WTC11 (cell line): ENCODE results near the gene PTPRN2. TPM values are rescaled to one million over a fixed set of nuclear protein-coding genes. Genes with fewer than 3 reads are reported as not detected.

Experiments
- ATAC-seq: fragments of 200-7000 bp; cut with Tn5 transposase; 2 replicates; pipeline ENCODE4 v1.10.0; 2021; ENCODE audit warnings: mild to moderate bottlenecking, moderate library complexity
- CTCF ChIA-PET: fragments of 300-600 bp; sonication (Branson Sonifier 250); formaldehyde crosslinking; loops from one replicate; lab custom pipeline; 2021; ENCODE audit warnings: antibody characterized with exemption; lab: Charles Lee
- POLR2A ChIA-PET: fragments of 350-600 bp; sonication (Branson Sonifier 250); formaldehyde crosslinking; loops from one replicate; lab custom pipeline; 2021; ENCODE audit warnings: antibody characterized with exemption; lab: Charles Lee
- DNase-seq: peaks from one replicate; pipeline ENCODE4 v3.0.0; 2021; ENCODE audit warnings: low spot score
- H3K27ac Mint-ChIP-seq: 2 replicates; pipeline ENCODE4 v1.8.0; 2021; ENCODE audit warnings: mixed read lengths
- H3K27me3 Mint-ChIP-seq: 2 replicates; pipeline ENCODE4 v1.8.0; 2021; ENCODE audit warnings: low read depth, mild to moderate bottlenecking, moderate library complexity, mixed read lengths
- H3K36me3 Mint-ChIP-seq: 2 replicates; pipeline ENCODE4 v1.8.0; 2021; ENCODE audit warnings: mixed read lengths
- H3K4me1 Mint-ChIP-seq: 2 replicates; pipeline ENCODE4 v1.8.0; 2022; ENCODE audit warnings: mixed read lengths
- H3K4me3 Mint-ChIP-seq: 2 replicates; pipeline ENCODE4 v1.8.0; 2021; ENCODE audit warnings: mild to moderate bottlenecking, moderate library complexity, mixed read lengths
- H3K9me3 Mint-ChIP-seq: 2 replicates; pipeline ENCODE4 v1.8.0; 2021; ENCODE audit warnings: mixed read lengths
- CTCF ChIP-seq: fragments of 200-600 bp; IDR thresholded peaks from 2 replicates; pipeline ENCODE4 v1.8.0; 2022; ENCODE audit warnings: antibody characterized with exemption
- FOXJ3 ChIP-seq: sonication (generic); formaldehyde crosslinking; IDR thresholded peaks from 2 replicates; pipeline ENCODE4 v1.9.0; 2021; ENCODE audit warnings: missing genetic modification reagents, mild to moderate bottlenecking, borderline replicate concordance
- JAZF1 ChIP-seq: fragments of 250-450 bp; sonication (Bioruptor Pico); IDR thresholded peaks from 2 replicates; pipeline ENCODE4 v1.9.0; 2021; ENCODE audit warnings: moderate library complexity, mild to moderate bottlenecking, inconsistent platforms
- MYBL2 ChIP-seq: sonication (generic); formaldehyde crosslinking; IDR thresholded peaks from 2 replicates; pipeline ENCODE4 v1.8.1; 2023; ENCODE audit warnings: mild to moderate bottlenecking, moderate library complexity, missing genetic modification reagents
- NR1H2 ChIP-seq: sonication (generic); formaldehyde crosslinking; IDR thresholded peaks from 2 replicates; pipeline ENCODE4 v1.9.0; 2021; ENCODE audit warnings: mild to moderate bottlenecking, moderate library complexity, missing genetic modification reagents
- NR2C2 ChIP-seq: sonication (generic); formaldehyde crosslinking; IDR thresholded peaks from 2 replicates; pipeline ENCODE4 v1.8.0; 2022; ENCODE audit warnings: mild to moderate bottlenecking, missing genetic modification reagents
- SMAD4 ChIP-seq: sonication (generic); formaldehyde crosslinking; IDR thresholded peaks from 2 replicates; pipeline ENCODE4 v1.8.0; 2022; ENCODE audit warnings: mild to moderate bottlenecking, missing genetic modification reagents
- SP1 ChIP-seq: sonication (generic); formaldehyde crosslinking; conservative IDR thresholded peaks from 2 replicates; pipeline ENCODE4 v1.8.1; 2022; ENCODE audit warnings: missing genetic modification reagents
- TCF7 ChIP-seq: sonication (generic); formaldehyde crosslinking; IDR thresholded peaks from 2 replicates; pipeline ENCODE4 v1.8.0; 2022; ENCODE audit warnings: mild to moderate bottlenecking, low read depth, missing genetic modification reagents, moderate library complexity
- ZBTB43 ChIP-seq: sonication (generic); formaldehyde crosslinking; IDR thresholded peaks from 2 replicates; pipeline ENCODE4 v1.8.1; 2023; ENCODE audit warnings: mild to moderate bottlenecking, missing genetic modification reagents
- ZNF121 ChIP-seq: sonication (generic); formaldehyde crosslinking; IDR thresholded peaks from 2 replicates; pipeline ENCODE4 v1.8.0; 2023; ENCODE audit warnings: missing genetic modification reagents
- ZNF396 ChIP-seq: fragments of 250-450 bp; sonication (Bioruptor Pico); IDR thresholded peaks from 2 replicates; pipeline ENCODE4 v1.8.0; 2021; ENCODE audit warnings: mild to moderate bottlenecking, moderate library complexity, borderline replicate concordance
- ZNF423 ChIP-seq: fragments of 250-450 bp; sonication (Bioruptor Pico); IDR thresholded peaks from 2 replicates; pipeline ENCODE4 v2.1.2; 2022; ENCODE audit warnings: mild to moderate bottlenecking, moderate library complexity
- total RNA-seq: library from RNA; stranded (reverse); gene quantifications from 3 replicates; pipeline ENCODE4 v1.2.3, GENCODE V29; 2021
- TF ChIP-seq, protein P1 (sequence below): fragments of 250-450 bp; sonication (Bioruptor Pico); IDR thresholded peaks from 2 replicates; pipeline ENCODE4 v1.9.0; 2021; ENCODE audit warnings: mild to moderate bottlenecking
- TF ChIP-seq, protein P2 (sequence below): fragments of 250-450 bp; sonication (Bioruptor Pico); IDR thresholded peaks from 2 replicates; pipeline ENCODE4 v1.8.0; 2021; ENCODE audit warnings: mild to moderate bottlenecking
- TF ChIP-seq, protein P3 (sequence below): sonication (generic); formaldehyde crosslinking; IDR thresholded peaks from 2 replicates; pipeline ENCODE4 v1.8.1; 2023; ENCODE audit warnings: mild to moderate bottlenecking, missing genetic modification reagents, borderline replicate concordance
- TF ChIP-seq, protein P4 (sequence below): sonication (generic); formaldehyde crosslinking; IDR thresholded peaks from 2 replicates; pipeline ENCODE4 v1.8.1; 2022; ENCODE audit warnings: low read depth, missing genetic modification reagents, borderline replicate concordance
- TF ChIP-seq, protein P5 (sequence below): sonication (generic); formaldehyde crosslinking; conservative IDR thresholded peaks from 2 replicates; pipeline ENCODE4 v1.8.1; 2022; ENCODE audit warnings: mild to moderate bottlenecking, missing genetic modification reagents

PTPRN2 gene
- total RNA-seq, 1 experiment from 2014 or later, result 4.7 TPM

DNA sequence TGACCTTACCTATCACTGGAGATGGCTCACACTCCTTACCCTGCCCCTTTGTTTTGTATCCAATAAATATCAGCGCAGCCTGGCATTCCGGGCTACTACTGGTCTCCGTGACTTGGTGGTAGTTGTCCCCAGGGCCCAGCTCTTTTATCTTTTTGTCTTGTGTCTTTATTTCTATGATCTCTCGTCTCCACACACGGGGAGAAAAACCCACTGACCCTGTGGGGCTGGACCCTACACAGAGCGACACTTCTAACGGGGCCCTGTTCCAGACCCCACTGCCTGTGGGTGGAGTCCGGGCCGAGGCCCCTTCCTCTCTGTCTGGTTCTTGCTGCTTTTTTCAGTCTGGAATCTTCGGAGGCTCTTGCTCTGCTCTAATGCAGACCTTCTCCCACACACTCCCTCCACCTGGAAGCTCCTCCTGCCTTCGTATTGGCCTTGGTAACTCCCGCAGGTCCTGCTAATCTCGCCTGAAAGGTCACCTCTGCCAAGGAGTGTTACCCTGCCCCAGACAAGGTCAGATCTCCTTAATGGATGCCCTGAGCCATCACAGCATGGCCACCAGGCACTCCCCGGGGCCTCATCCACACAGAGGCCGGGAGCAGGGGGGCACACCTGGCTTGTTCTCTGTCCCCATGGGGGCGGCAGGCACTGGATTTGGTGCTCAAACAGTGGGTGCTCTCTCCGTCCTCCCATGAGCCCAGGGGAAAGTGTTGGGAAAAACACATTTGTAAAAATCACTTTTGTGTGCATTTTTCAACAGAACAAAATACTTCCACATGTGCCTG, 531.7 kb downstream of the PTPRN2 start:
- CTCF ChIA-PET, result no interaction called here
- peaks cover 3% of the 10 kb centered on the region; the same call in 1 of the 2 replicates for H3K27me3 Mint-ChIP-seq
- no peak for TF ChIP-seq NR2C2 (CRISPR knock-in tag)
- no peak for TF ChIP-seq NR1H2 (CRISPR knock-in tag)
- TF ChIP-seq, protein P1, sequence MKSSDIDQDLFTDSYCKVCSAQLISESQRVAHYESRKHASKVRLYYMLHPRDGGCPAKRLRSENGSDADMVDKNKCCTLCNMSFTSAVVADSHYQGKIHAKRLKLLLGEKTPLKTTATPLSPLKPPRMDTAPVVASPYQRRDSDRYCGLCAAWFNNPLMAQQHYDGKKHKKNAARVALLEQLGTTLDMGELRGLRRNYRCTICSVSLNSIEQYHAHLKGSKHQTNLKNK (CRISPR knock-in tag), result no peak
- TF ChIP-seq CTCF, result no peak
- TF ChIP-seq, protein P2, sequence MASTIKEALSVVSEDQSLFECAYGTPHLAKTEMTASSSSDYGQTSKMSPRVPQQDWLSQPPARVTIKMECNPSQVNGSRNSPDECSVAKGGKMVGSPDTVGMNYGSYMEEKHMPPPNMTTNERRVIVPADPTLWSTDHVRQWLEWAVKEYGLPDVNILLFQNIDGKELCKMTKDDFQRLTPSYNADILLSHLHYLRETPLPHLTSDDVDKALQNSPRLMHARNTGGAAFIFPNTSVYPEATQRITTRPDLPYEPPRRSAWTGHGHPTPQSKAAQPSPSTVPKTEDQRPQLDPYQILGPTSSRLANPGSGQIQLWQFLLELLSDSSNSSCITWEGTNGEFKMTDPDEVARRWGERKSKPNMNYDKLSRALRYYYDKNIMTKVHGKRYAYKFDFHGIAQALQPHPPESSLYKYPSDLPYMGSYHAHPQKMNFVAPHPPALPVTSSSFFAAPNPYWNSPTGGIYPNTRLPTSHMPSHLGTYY (CRISPR knock-in tag), result no peak
- no peak for TF ChIP-seq ZNF423 (CRISPR knock-in tag)
- TF ChIP-seq ZBTB43, result no peak
- no peak for TF ChIP-seq ZNF121 (CRISPR knock-in tag)
- TF ChIP-seq SP1 (CRISPR knock-in tag), result no peak
- TF ChIP-seq JAZF1 (CRISPR knock-in tag), result no peak
- TF ChIP-seq, all 79 proteins: peak for 0
- H3K36me3 Mint-ChIP-seq, result peaks cover 32% of the 10 kb centered on the region
- no peak overlapping the region for H3K27ac Mint-ChIP-seq
- POLR2A ChIA-PET, result no interaction called here
- no peak for ATAC-seq
- H3K4me3 Mint-ChIP-seq, result no peak overlapping the region
- no peak for DNase-seq
- peaks cover 12% of the 10 kb centered on the region for H3K4me1 Mint-ChIP-seq
- H3K9me3 Mint-ChIP-seq, result peaks cover 24% of the 10 kb centered on the region

- no peak for TF ChIP-seq ZBTB43
- TF ChIP-seq SMAD4 (CRISPR knock-in tag), result no peak
- no peak for TF ChIP-seq MYBL2 (CRISPR knock-in tag)
- TF ChIP-seq, protein P3, sequence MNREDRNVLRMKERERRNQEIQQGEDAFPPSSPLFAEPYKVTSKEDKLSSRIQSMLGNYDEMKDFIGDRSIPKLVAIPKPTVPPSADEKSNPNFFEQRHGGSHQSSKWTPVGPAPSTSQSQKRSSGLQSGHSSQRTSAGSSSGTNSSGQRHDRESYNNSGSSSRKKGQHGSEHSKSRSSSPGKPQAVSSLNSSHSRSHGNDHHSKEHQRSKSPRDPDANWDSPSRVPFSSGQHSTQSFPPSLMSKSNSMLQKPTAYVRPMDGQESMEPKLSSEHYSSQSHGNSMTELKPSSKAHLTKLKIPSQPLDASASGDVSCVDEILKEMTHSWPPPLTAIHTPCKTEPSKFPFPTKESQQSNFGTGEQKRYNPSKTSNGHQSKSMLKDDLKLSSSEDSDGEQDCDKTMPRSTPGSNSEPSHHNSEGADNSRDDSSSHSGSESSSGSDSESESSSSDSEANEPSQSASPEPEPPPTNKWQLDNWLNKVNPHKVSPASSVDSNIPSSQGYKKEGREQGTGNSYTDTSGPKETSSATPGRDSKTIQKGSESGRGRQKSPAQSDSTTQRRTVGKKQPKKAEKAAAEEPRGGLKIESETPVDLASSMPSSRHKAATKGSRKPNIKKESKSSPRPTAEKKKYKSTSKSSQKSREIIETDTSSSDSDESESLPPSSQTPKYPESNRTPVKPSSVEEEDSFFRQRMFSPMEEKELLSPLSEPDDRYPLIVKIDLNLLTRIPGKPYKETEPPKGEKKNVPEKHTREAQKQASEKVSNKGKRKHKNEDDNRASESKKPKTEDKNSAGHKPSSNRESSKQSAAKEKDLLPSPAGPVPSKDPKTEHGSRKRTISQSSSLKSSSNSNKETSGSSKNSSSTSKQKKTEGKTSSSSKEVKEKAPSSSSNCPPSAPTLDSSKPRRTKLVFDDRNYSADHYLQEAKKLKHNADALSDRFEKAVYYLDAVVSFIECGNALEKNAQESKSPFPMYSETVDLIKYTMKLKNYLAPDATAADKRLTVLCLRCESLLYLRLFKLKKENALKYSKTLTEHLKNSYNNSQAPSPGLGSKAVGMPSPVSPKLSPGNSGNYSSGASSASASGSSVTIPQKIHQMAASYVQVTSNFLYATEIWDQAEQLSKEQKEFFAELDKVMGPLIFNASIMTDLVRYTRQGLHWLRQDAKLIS (CRISPR knock-in tag), result no peak
- TF ChIP-seq, protein P4, sequence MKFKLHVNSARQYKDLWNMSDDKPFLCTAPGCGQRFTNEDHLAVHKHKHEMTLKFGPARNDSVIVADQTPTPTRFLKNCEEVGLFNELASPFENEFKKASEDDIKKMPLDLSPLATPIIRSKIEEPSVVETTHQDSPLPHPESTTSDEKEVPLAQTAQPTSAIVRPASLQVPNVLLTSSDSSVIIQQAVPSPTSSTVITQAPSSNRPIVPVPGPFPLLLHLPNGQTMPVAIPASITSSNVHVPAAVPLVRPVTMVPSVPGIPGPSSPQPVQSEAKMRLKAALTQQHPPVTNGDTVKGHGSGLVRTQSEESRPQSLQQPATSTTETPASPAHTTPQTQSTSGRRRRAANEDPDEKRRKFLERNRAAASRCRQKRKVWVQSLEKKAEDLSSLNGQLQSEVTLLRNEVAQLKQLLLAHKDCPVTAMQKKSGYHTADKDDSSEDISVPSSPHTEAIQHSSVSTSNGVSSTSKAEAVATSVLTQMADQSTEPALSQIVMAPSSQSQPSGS (CRISPR knock-in tag), result no peak
- TF ChIP-seq ZNF396 (CRISPR knock-in tag), result no peak
- TF ChIP-seq FOXJ3 (CRISPR knock-in tag), result no peak
- no peak for TF ChIP-seq TCF7
- TF ChIP-seq, protein P5, sequence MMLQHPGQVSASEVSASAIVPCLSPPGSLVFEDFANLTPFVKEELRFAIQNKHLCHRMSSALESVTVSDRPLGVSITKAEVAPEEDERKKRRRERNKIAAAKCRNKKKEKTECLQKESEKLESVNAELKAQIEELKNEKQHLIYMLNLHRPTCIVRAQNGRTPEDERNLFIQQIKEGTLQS (CRISPR knock-in tag), result no peak
Observed at GRCh38 chr7:158054611-158055010, 533.0 kb downstream of the PTPRN2 start.

More at GRCh38 chr7:158054611-158055010, 533.0 kb downstream of the PTPRN2 start:
- Mint-ChIP-seq H3K4me1 (peaks cover 15% of the 10 kb centered on the region), H3K27ac (no peak overlapping the region), H3K27me3 (peaks cover 3% of the 10 kb centered on the region; the same call in 1 of the 2 replicates), H3K9me3 (peaks cover 27% of the 10 kb centered on the region), H3K36me3 (peaks cover 32% of the 10 kb centered on the region), H3K4me3 (no peak overlapping the region)
- no peak for ATAC-seq
- DNase-seq, result no peak
- CTCF ChIA-PET, result no interaction called here
- POLR2A ChIA-PET, result no interaction called here
